Common myeloid progenitor, CD34-positive (primary cell): Measurements from ENCODE around the gene TPCN1.

Experiments
- CTCF ChIA-PET: fragments of 350-600 bp; sonication (Branson Sonifier 250); formaldehyde crosslinking; loops from one replicate; lab custom pipeline; 2021; ENCODE audit warnings: antibody characterized with exemption; lab: Charles Lee
- POLR2A ChIA-PET: fragments of 350-600 bp; sonication (Branson Sonifier 250); formaldehyde crosslinking; loops from one replicate; lab custom pipeline; 2021; ENCODE audit warnings: antibody characterized with exemption; lab: Charles Lee
- DNase-seq, 3 donors: peaks; one replicate each; pipeline versions ENCODE4 v3.0.0 to v3.0.0-alpha.2; 2013
- H3K27ac ChIP-seq, 2 experiments: 1 replicate in 1 of 2; 2 replicates in 1 of 2; pipeline ENCODE4 v1.7.0; 2013; ENCODE audit warnings: inconsistent platforms in 2 of 2, low read length in 2 of 2, mild to moderate bottlenecking in 2 of 2, low read depth in 1 of 2, moderate library complexity in 1 of 2; ENCODE audit not compliant: severe bottlenecking in 2 of 2, insufficient read depth in 1 of 2, poor library complexity in 1 of 2
- H3K27me3 ChIP-seq, 5 experiments: replicated peaks in 2 of 5; 1 replicate in 3 of 5; 2 replicates in 2 of 5; pipeline versions ENCODE4 v1.6.1 to v1.7.0; 2013; ENCODE audit warnings: low read length in 4 of 5, mild to moderate bottlenecking in 2 of 5, moderate library complexity in 2 of 5, inconsistent platforms in 1 of 5; ENCODE audit not compliant: insufficient read depth in 5 of 5, control insufficient read depth in 4 of 5
- H3K36me3 ChIP-seq, 4 experiments: 1 replicate in 2 of 4; 2 replicates in 2 of 4; pipeline versions ENCODE4 v1.6.1 to v1.7.0; 2013; ENCODE audit warnings: low read length in 3 of 4, control low read depth in 1 of 4, mild to moderate bottlenecking in 1 of 4; ENCODE audit not compliant: control insufficient read depth in 4 of 4, insufficient read depth in 4 of 4
- H3K4me1 ChIP-seq, 4 experiments: 1 replicate in 3 of 4; 2 replicates in 1 of 4; pipeline versions ENCODE4 v1.6.1 to v1.7.1; 2013; ENCODE audit warnings: low read length in 3 of 4, mild to moderate bottlenecking in 3 of 4, control low read depth in 1 of 4, inconsistent platforms in 1 of 4, moderate library complexity in 1 of 4; ENCODE audit not compliant: control insufficient read depth in 4 of 4, insufficient read depth in 4 of 4; ENCODE audit errors: control extremely low read depth in 1 of 4
- H3K4me3 ChIP-seq, 7 experiments: 1 replicate in 4 of 7; 2 replicates in 3 of 7; pipeline versions ENCODE4 v1.5.1 to v1.7.0; 2013; ENCODE audit warnings: mild to moderate bottlenecking in 7 of 7, low read length in 6 of 7, moderate library complexity in 6 of 7, inconsistent platforms in 2 of 7, low read depth in 2 of 7, control low read depth in 1 of 7; ENCODE audit not compliant: insufficient read depth in 4 of 7, control insufficient read depth in 1 of 7; ENCODE audit errors: extremely low read depth in 1 of 7
- H3K9me3 ChIP-seq, 5 experiments: 1 replicate in 4 of 5; 2 replicates in 1 of 5; pipeline versions ENCODE4 v1.6.1 to v1.7.1; 2013; ENCODE audit warnings: low read length in 4 of 5, mild to moderate bottlenecking in 2 of 5, inconsistent platforms in 1 of 5, low read depth in 1 of 5, moderate library complexity in 1 of 5; ENCODE audit not compliant: control insufficient read depth in 4 of 5, insufficient read depth in 2 of 5; ENCODE audit errors: control extremely low read depth in 1 of 5
- WGBS: methylation state at CpG from one replicate; pipeline ENCODE4 v1.1.5; 2013; ENCODE audit not compliant: insufficient coverage; 5-methylcytosine and 5-hydroxymethylcytosine counted together

The TPCN1 gene

GRCh38 chr12:113186033-113186365, 35.3 kb upstream of the TPCN1 start:
- ChIA-PET POLR2A (interaction anchor here (0.6 to 1.3 kb wide), 2 partner anchors 17 to 46 kb away, joined by 3 to 5 read pairs; no protein-coding TSS in a partner anchor), CTCF (interaction anchor here (0.6 to 3.5 kb wide), 6 partner anchors 11 to 103 kb away, joined by 3 to 17 read pairs (median 3); no protein-coding TSS in a partner anchor)
- peak in 2 of 3 donors; percentile 60 to 63 for DNase-seq
- 10% methylated on average over 9 of the region's 11 CpGs for WGBS
- H3K36me3 ChIP-seq: peaks cover 0 to 41% (median 9%) of the 10 kb centered on the region in 4 experiments
- H3K9me3 ChIP-seq: no peaks in the 10 kb centered on the region
- H3K4me1 ChIP-seq: peaks cover 0 to 26% (median 22%) of the 10 kb centered on the region in 4 experiments
- H3K27ac ChIP-seq: peak overlapping the region; percentile 96 to 97
- H3K27me3 ChIP-seq: no peaks in the 10 kb centered on the region
- H3K4me3 ChIP-seq: peak overlapping the region; percentile 74 to 90 (median 85)

GRCh38 chr12:113186666-113187325, 34.5 kb upstream of the TPCN1 start:
- WGBS: 97% methylated on average over 8 of the region's 16 CpGs
- Histone ChIP-seq H3K9me3 (no peaks in the 10 kb centered on the region), H3K4me1 (peaks cover 0 to 26% (median 22%) of the 10 kb centered on the region in 4 experiments), H3K4me3 (peak overlapping the region in 5 of 7 experiments; percentile 78 to 90 (median 85)), H3K27ac (no peak overlapping the region), H3K36me3 (peaks cover 0 to 46% (median 14%) of the 10 kb centered on the region in 4 experiments), H3K27me3 (no peaks in the 10 kb centered on the region)
- DNase-seq: no peak
- CTCF ChIA-PET: interaction anchor here (0.6 to 3.5 kb wide), 8 partner anchors 9 to 213 kb away, joined by 3 to 12 read pairs (median 3); no protein-coding TSS in a partner anchor
- POLR2A ChIA-PET: interaction anchor here (0.5 to 0.6 kb wide), 2 partner anchors 17 to 154 kb away, joined by 3 to 5 read pairs; no protein-coding TSS in a partner anchor

- Histone ChIP-seq H3K27me3 (no peaks in the 10 kb centered on the region), H3K4me1 (peaks cover 0 to 21% (median 18%) of the 10 kb centered on the region in 4 experiments), H3K27ac (no peak overlapping the region), H3K9me3 (no peaks in the 10 kb centered on the region), H3K36me3 (peaks cover 2 to 47% (median 22%) of the 10 kb centered on the region in 4 experiments), H3K4me3 (no peak overlapping the region)
- DNase-seq: no peak
- 100% methylated on average over 2 of the region's 2 CpGs for WGBS
- CTCF ChIA-PET: interaction anchor here (0.7 kb wide), 1 partner anchor 140 kb away, joined by 3 read pairs; no protein-coding TSS in a partner anchor
- POLR2A ChIA-PET: no interaction called here
These were observed 31.9 kb upstream of the TPCN1 start for GRCh38 chr12:113189361-113189760.

GRCh38 chr12:113190761-113191160, 30.5 kb upstream of the TPCN1 start:
- H3K27ac ChIP-seq: no peak overlapping the region
- WGBS: 100% methylated on average over 4 of the region's 4 CpGs
- no peak overlapping the region for H3K4me3 ChIP-seq
- H3K9me3 ChIP-seq: no peaks in the 10 kb centered on the region
- H3K27me3 ChIP-seq: no peaks in the 10 kb centered on the region
- H3K36me3 ChIP-seq: peaks cover 2 to 47% (median 22%) of the 10 kb centered on the region in 4 experiments
- CTCF ChIA-PET: interaction anchor here (0.7 to 1.9 kb wide), 4 partner anchors 13 to 33 kb away, joined by 3 to 5 read pairs (median 4); no protein-coding TSS in a partner anchor
- POLR2A ChIA-PET: interaction anchor here (1.1 kb wide), 1 partner anchor 17 kb away, joined by 3 read pairs; no protein-coding TSS in a partner anchor
- peak in 1 of 3 donors; percentile 17 for DNase-seq
- H3K4me1 ChIP-seq: peaks cover 0 to 15% (median 14%) of the 10 kb centered on the region in 4 experiments

- ChIA-PET CTCF (interaction anchor here (0.7 to 1.9 kb wide), 4 partner anchors 12 to 32 kb away, joined by 3 to 5 read pairs (median 4); no protein-coding TSS in a partner anchor), POLR2A (interaction anchor here (1.1 kb wide), 1 partner anchor 17 kb away, joined by 3 read pairs; no protein-coding TSS in a partner anchor)
- no peaks in the 10 kb centered on the region for H3K27me3 ChIP-seq
- H3K4me1 ChIP-seq: peaks cover 0 to 10% (median 9%) of the 10 kb centered on the region in 4 experiments
- peaks cover 2 to 47% (median 22%) of the 10 kb centered on the region in 4 experiments for H3K36me3 ChIP-seq
- no peaks in the 10 kb centered on the region for H3K9me3 ChIP-seq
- no peak for DNase-seq
- H3K4me3 ChIP-seq: no peak overlapping the region
- WGBS: 95% methylated on average over 19 of the region's 19 CpGs
- H3K27ac ChIP-seq: no peak overlapping the region
These were observed 30.0 kb upstream of the TPCN1 start for GRCh38 chr12:113191227-113191626.

- Histone ChIP-seq H3K9me3 (no peaks in the 10 kb centered on the region), H3K36me3 (peaks cover 2 to 28% (median 16%) of the 10 kb centered on the region in 4 experiments), H3K4me1 (peaks cover 0 to 4% (median 0%) of the 10 kb centered on the region in 4 experiments), H3K27me3 (no peaks in the 10 kb centered on the region), H3K27ac (no peak overlapping the region), H3K4me3 (no peak overlapping the region)
- WGBS: 89% methylated on average over 4 of the region's 4 CpGs
- POLR2A ChIA-PET: no interaction called here
- no peak for DNase-seq
- CTCF ChIA-PET: interaction anchor here (0.7 to 3.9 kb wide), 9 partner anchors 8 to 230 kb away, joined by 3 to 44 read pairs (median 5); no protein-coding TSS in a partner anchor
These were observed 26.3 kb upstream of the TPCN1 start for GRCh38 chr12:113194971-113195391.
